Thyroid gland (tissue), 4 donors: ENCODE measurements around the gene PER2.

Experiments used
- CTCF ChIP-seq, 6 experiments: fragments of 200-600 bp in 3 of 6; fragments of 450-650 bp in 3 of 6; sonication (generic) in 3 of 6; IDR thresholded peaks; one replicate each; pipeline ENCODE4 v1.5.1; 2016 to 2019; ENCODE audit warnings: antibody characterized with exemption in 6 of 6, mild to moderate bottlenecking in 2 of 6, inconsistent platforms in 1 of 6, moderate library complexity in 1 of 6
- POLR2A ChIP-seq, 2 donors: fragments of 450-650 bp; IDR thresholded peaks; one replicate each; pipeline ENCODE4 v1.6.1; 2017; ENCODE audit warnings: antibody characterized with exemption in 2 of 2, mild to moderate bottlenecking in 2 of 2, moderate library complexity in 1 of 2

- TF ChIP-seq CTCF (IDR thresholded peaks at IDR 0.05) (no peak), POLR2A (IDR thresholded peaks at IDR 0.05) (no peak)
Measured at GRCh38 chr2:238302751-238303150, 14.3 kb upstream of the PER2 start.
